Activated CD8-positive, alpha-beta T cell treated with anti-CD3 and anti-CD28 coated beads, Interleukin-2, amount 10 ng/mL, durations not matched to agents 7 days and 5 days (primary cell): ENCODE results near the gene LAT. TPM values are rescaled to one million over a fixed set of nuclear protein-coding genes. Genes with fewer than 3 reads are reported as not detected.
"Not testable (repeated sequence)": the region's sequence is repeated elsewhere in the genome, so short reads cannot be mapped to it uniquely, and the experiment has no call there.

ENCODE experiments used
- ATAC-seq: fragments of 150-1000 bp; cut with Tn5 transposase; one replicate; pipeline ENCODE4 v1.10.0; 2021; ENCODE audit warnings: moderate library complexity
- CTCF ChIA-PET: fragments of 350-600 bp; sonication (Branson Sonifier 250); formaldehyde crosslinking; loops from one replicate; lab custom pipeline; 2021; ENCODE audit warnings: antibody characterized with exemption; lab: Charles Lee
- POLR2A ChIA-PET: fragments of 350-600 bp; sonication (Branson Sonifier 250); formaldehyde crosslinking; loops from one replicate; lab custom pipeline; 2021; ENCODE audit warnings: antibody characterized with exemption; lab: Charles Lee
- DNase-seq: peaks from one replicate; pipeline ENCODE4 v3.0.0-alpha.2; 2020
- H3K27ac Mint-ChIP-seq: one replicate; pipeline ENCODE4 v1.8.0; 2021; ENCODE audit warnings: mild to moderate bottlenecking, mixed read lengths
- H3K27me3 Mint-ChIP-seq: one replicate; pipeline ENCODE4 v1.8.0; 2021; ENCODE audit warnings: low read depth, mixed read lengths
- H3K36me3 Mint-ChIP-seq: one replicate; pipeline ENCODE4 v1.8.0; 2021; ENCODE audit warnings: low read depth, mixed read lengths
- H3K4me1 Mint-ChIP-seq: one replicate; pipeline ENCODE4 v1.8.0; 2021; ENCODE audit warnings: low read depth, mixed read lengths
- H3K4me3 Mint-ChIP-seq: one replicate; pipeline ENCODE4 v1.8.0; 2021; ENCODE audit warnings: mild to moderate bottlenecking, mixed read lengths
- H3K9me3 Mint-ChIP-seq: one replicate; pipeline ENCODE4 v1.8.0; 2022; ENCODE audit warnings: mixed read lengths; ENCODE audit not compliant: insufficient read depth
- total RNA-seq, 2 experiments: library from RNA; stranded (reverse); gene quantifications; one replicate each; pipeline ENCODE4 v1.2.3, GENCODE V29; 2021

Gene LAT
- total RNA-seq, result 100 to 1,000 TPM; 270 to 288 TPM

GRCh38 chr16:28984619-28985135 lies at the start of gene LAT:
TSS of gene LAT (plus strand) at chr16:28985052. CDS start at chr16:28985418, 366 bp downstream.
- H3K36me3 Mint-ChIP-seq, result peaks cover 84% of the 10 kb centered on the region
- ATAC-seq (peak; percentile 62), DNase-seq (peak; percentile 86)
- no peaks in the 10 kb centered on the region for H3K27me3 Mint-ChIP-seq
- H3K4me1 Mint-ChIP-seq, result peaks cover 51% of the 10 kb centered on the region
- peak within 1 kb of the TSS; percentile 100 for H3K4me3 Mint-ChIP-seq
- H3K27ac Mint-ChIP-seq, result peak within 1 kb of the TSS; percentile 95
- POLR2A ChIA-PET, result interaction anchor here (0.6 to 4.2 kb wide), 8 partner anchors 8 to 45 kb away, joined by 3 to 24 read pairs (median 8); partner anchors contain the start of gene NFATC2IP
- CTCF ChIA-PET, result interaction anchor here (0.9 to 2.9 kb wide), 3 partner anchors 11 to 40 kb away, joined by 3 to 14 read pairs (median 7); partner anchors contain the start of gene SPNS1
- H3K9me3 Mint-ChIP-seq, result peaks cover 11% of the 10 kb centered on the region

GRCh38 chr16:28935346-28935745 lies 49.5 kb upstream of the LAT start:
- ATAC-seq (no peak), DNase-seq (no peak)
- H3K4me3 Mint-ChIP-seq, result peak overlapping the region; percentile 16
- ChIA-PET CTCF (interaction anchor here (3.1 kb wide), 1 partner anchor 10 kb away, joined by 49 read pairs; no protein-coding TSS in a partner anchor), POLR2A (interaction anchor here (0.6 to 1.0 kb wide), 2 partner anchors 8 to 10 kb away, joined by 3 read pairs; partner anchors contain the start of gene RABEP2)
- H3K4me1 Mint-ChIP-seq, result peaks cover 34% of the 10 kb centered on the region
- H3K36me3 Mint-ChIP-seq, result no peaks in the 10 kb centered on the region
- no peaks in the 10 kb centered on the region for H3K27me3 Mint-ChIP-seq
- H3K27ac Mint-ChIP-seq, result peak overlapping the region; percentile 22
- no peaks in the 10 kb centered on the region for H3K9me3 Mint-ChIP-seq

GRCh38 chr16:28935924-28936783 lies 48.7 kb upstream of the LAT start:
- Mint-ChIP-seq H3K4me3 (peak overlapping the region; percentile 60), H3K4me1 (peaks cover 26% of the 10 kb centered on the region), H3K27ac (peak overlapping the region; percentile 23), H3K9me3 (no peaks in the 10 kb centered on the region), H3K27me3 (no peaks in the 10 kb centered on the region), H3K36me3 (no peaks in the 10 kb centered on the region)
- DNase-seq, result peak; percentile 88
- POLR2A ChIA-PET, result interaction anchor here (0.7 to 1.4 kb wide), 3 partner anchors 11 to 114 kb away, joined by 3 read pairs; partner anchors contain the start of genes ATXN2L and RABEP2
- ATAC-seq, result peak; percentile 99
- CTCF ChIA-PET, result interaction anchor here (0.7 to 3.1 kb wide), 5 partner anchors 9 to 56 kb away, joined by 3 to 49 read pairs (median 3); partner anchors contain the start of gene RABEP2

- Mint-ChIP-seq H3K27ac (peak overlapping the region; percentile 20), H3K4me1 (peaks cover 25% of the 10 kb centered on the region), H3K27me3 (no peaks in the 10 kb centered on the region), H3K4me3 (peak overlapping the region; percentile 60), H3K36me3 (no peaks in the 10 kb centered on the region), H3K9me3 (no peaks in the 10 kb centered on the region)
- CTCF ChIA-PET, result interaction anchor here (0.7 to 3.1 kb wide), 5 partner anchors 8 to 56 kb away, joined by 3 to 49 read pairs (median 3); partner anchors contain the start of gene RABEP2
- DNase-seq (no peak), ATAC-seq (no peak)
- POLR2A ChIA-PET, result interaction anchor here (1.4 kb wide), 1 partner anchor 114 kb away, joined by 3 read pairs; the partner anchor contains the start of gene ATXN2L
Measured at GRCh38 chr16:28936784-28937155, 48.1 kb upstream of the LAT start.

GRCh38 chr16:28937222-28937876 lies 47.5 kb upstream of the LAT start:
- CTCF ChIA-PET, result interaction anchor here (2.5 to 3.1 kb wide), 2 partner anchors 8 to 11 kb away, joined by 13 to 49 read pairs; partner anchors contain the start of gene RABEP2
- DNase-seq, result no peak

GRCh38 chr16:28938721-28939120 lies 46.1 kb upstream of the LAT start:
- Mint-ChIP-seq H3K4me3 (no peak overlapping the region), H3K27me3 (no peaks in the 10 kb centered on the region), H3K27ac (no peak overlapping the region), H3K9me3 (no peaks in the 10 kb centered on the region), H3K36me3 (no peaks in the 10 kb centered on the region), H3K4me1 (peaks cover 26% of the 10 kb centered on the region)
- ATAC-seq, result no peak
- ChIA-PET CTCF (no interaction called here), POLR2A (no interaction called here)
- no peak for DNase-seq

More at GRCh38 chr16:28937222-28937876, 47.5 kb upstream of the LAT start:
- H3K27me3 Mint-ChIP-seq, result no peaks in the 10 kb centered on the region
- POLR2A ChIA-PET, result no interaction called here
- H3K4me3 Mint-ChIP-seq, result no peak overlapping the region
- no peak overlapping the region for H3K27ac Mint-ChIP-seq
- ATAC-seq, result no peak
- H3K4me1 Mint-ChIP-seq, result peaks cover 25% of the 10 kb centered on the region
- H3K9me3 Mint-ChIP-seq, result no peaks in the 10 kb centered on the region
- H3K36me3 Mint-ChIP-seq, result no peaks in the 10 kb centered on the region

GRCh38 chr16:28939825-28940224 lies 45.0 kb upstream of the LAT start:
- H3K9me3 Mint-ChIP-seq, DNase-seq, H3K36me3 Mint-ChIP-seq, H3K27ac Mint-ChIP-seq, H3K27me3 Mint-ChIP-seq, ATAC-seq, H3K4me3 Mint-ChIP-seq, CTCF ChIA-PET, POLR2A ChIA-PET: not testable (repeated sequence)
- peaks cover 28% of the 10 kb centered on the region for H3K4me1 Mint-ChIP-seq

- Mint-ChIP-seq H3K4me3 (no peak overlapping the region), H3K4me1 (peaks cover 22% of the 10 kb centered on the region), H3K27me3 (peaks cover 7% of the 10 kb centered on the region), H3K9me3 (no peaks in the 10 kb centered on the region), H3K27ac (no peak overlapping the region), H3K36me3 (no peaks in the 10 kb centered on the region)
- no peak for ATAC-seq
- CTCF ChIA-PET, result interaction anchor here (3.6 to 4.2 kb wide), 2 partner anchors 69 to 97 kb away, joined by 45 to 51 read pairs; partner anchors contain the start of gene TUFM
- POLR2A ChIA-PET, result interaction anchor here (0.6 to 3.1 kb wide), 3 partner anchors 9 to 120 kb away, joined by 3 to 14 read pairs (median 3); partner anchors contain the start of gene ATXN2L
- no peak for DNase-seq
Measured at GRCh38 chr16:28943281-28943680, 41.6 kb upstream of the LAT start.

- ChIA-PET POLR2A (interaction anchor here (0.6 kb wide), 1 partner anchor 84 kb away, joined by 3 read pairs; no protein-coding TSS in a partner anchor), CTCF (interaction anchor here (0.9 to 3.6 kb wide), 6 partner anchors 10 to 72 kb away, joined by 3 to 45 read pairs (median 3); no protein-coding TSS in a partner anchor)
- H3K4me3 Mint-ChIP-seq, result no peak overlapping the region
- DNase-seq (no peak), ATAC-seq (no peak)
- no peak overlapping the region for H3K27ac Mint-ChIP-seq
- H3K36me3 Mint-ChIP-seq, result peaks cover 6% of the 10 kb centered on the region
- H3K27me3 Mint-ChIP-seq, result peaks cover 7% of the 10 kb centered on the region
- peaks cover 31% of the 10 kb centered on the region for H3K4me1 Mint-ChIP-seq
- H3K9me3 Mint-ChIP-seq, result no peaks in the 10 kb centered on the region
Measured at GRCh38 chr16:28946681-28947080, 38.2 kb upstream of the LAT start.

GRCh38 chr16:28950648-28951409 lies 34.0 kb upstream of the LAT start, which contains the start of gene NFATC2IP:
TSS of gene NFATC2IP (plus strand) at chr16:28950937. CDS start at chr16:28951012, 75 bp downstream.
- peaks cover 7% of the 10 kb centered on the region for H3K27me3 Mint-ChIP-seq
- peaks cover 32% of the 10 kb centered on the region for H3K4me1 Mint-ChIP-seq
- H3K27ac Mint-ChIP-seq, result peak within 1 kb of the TSS; percentile 98
- CTCF ChIA-PET, result interaction anchor here (0.6 to 2.1 kb wide), 3 partner anchors 9 to 340 kb away, joined by 3 to 6 read pairs (median 3); no protein-coding TSS in a partner anchor
- peak; percentile 98 for ATAC-seq
- peak within 1 kb of the TSS; percentile 97 for H3K4me3 Mint-ChIP-seq
- POLR2A ChIA-PET, result interaction anchor here (0.6 to 2.1 kb wide), 10 partner anchors 23 to 741 kb away, joined by 3 to 10 read pairs (median 4); partner anchors contain the start of genes ATXN2L, LAT and TUFM
- peak; percentile 100 for DNase-seq
- peaks cover 36% of the 10 kb centered on the region for H3K36me3 Mint-ChIP-seq
- no peaks in the 10 kb centered on the region for H3K9me3 Mint-ChIP-seq
